Smooth muscle cell (in vitro differentiated cells): ENCODE measurements around the gene CORO6. TPM values are rescaled to one million over a fixed set of nuclear protein-coding genes. Genes with fewer than 3 reads are reported as not detected.

Experiments
- DNase-seq: peaks from one replicate; lab custom pipeline; 2025; ENCODE audit not compliant: unreplicated experiment; lab: John Stamatoyannopoulos, UW
- H2AFZ ChIP-seq: fragments of 200-600 bp; sonication (generic); 2 replicates; pipeline ENCODE4 v1.6.0; 2016; ENCODE audit warnings: antibody characterized with exemption, low read depth, mild to moderate bottlenecking
- H3F3A ChIP-seq: fragments of 200-600 bp; sonication (generic); 2 replicates; pipeline ENCODE4 v1.6.0; 2017; ENCODE audit warnings: antibody characterized with exemption, low read depth
- H3K27ac ChIP-seq: fragments of 200-600 bp; sonication (generic); 2 replicates; pipeline ENCODE4 v1.5.1; 2016; ENCODE audit warnings: low read depth, mild to moderate bottlenecking
- H3K27me3 ChIP-seq: fragments of 200-600 bp; sonication (generic); 2 replicates; pipeline ENCODE4 v1.6.1; 2016; ENCODE audit warnings: low read depth, mild to moderate bottlenecking
- H3K36me3 ChIP-seq: fragments of 200-600 bp; sonication (generic); 2 replicates; pipeline ENCODE4 v1.5.1; 2016; ENCODE audit warnings: low read depth
- H3K4me1 ChIP-seq: fragments of 200-600 bp; sonication (generic); 2 replicates; pipeline ENCODE4 v1.5.1; 2016; ENCODE audit warnings: low read depth
- H3K4me2 ChIP-seq: fragments of 200-600 bp; sonication (generic); 2 replicates; pipeline ENCODE4 v1.6.0; 2016; ENCODE audit warnings: mild to moderate bottlenecking
- H3K4me3 ChIP-seq: fragments of 200-600 bp; sonication (generic); 2 replicates; pipeline ENCODE4 v1.5.1; 2016; ENCODE audit warnings: mild to moderate bottlenecking
- H3K79me2 ChIP-seq: fragments of 200-600 bp; sonication (generic); 2 replicates; pipeline ENCODE4 v1.6.0; 2016; ENCODE audit warnings: low read depth, mild to moderate bottlenecking
- H3K9ac ChIP-seq: fragments of 200-600 bp; sonication (generic); 2 replicates; pipeline ENCODE4 v1.6.0; 2016; ENCODE audit warnings: low read depth
- H3K9me3 ChIP-seq: fragments of 200-600 bp; sonication (generic); replicated peaks from 2 replicates; pipeline ENCODE4 v1.5.1; 2016; ENCODE audit warnings: low read depth
- H4K20me1 ChIP-seq: fragments of 200-600 bp; sonication (generic); 2 replicates; pipeline ENCODE4 v1.6.0; 2016; ENCODE audit warnings: low read depth
- CTCF ChIP-seq: fragments of 200-600 bp; sonication (generic); IDR thresholded peaks from 2 replicates; pipeline ENCODE4 v1.5.1; 2017; ENCODE audit warnings: borderline replicate concordance, mild to moderate bottlenecking, antibody characterized with exemption; ENCODE audit not compliant: insufficient read depth, poor library complexity, severe bottlenecking
- WGBS: methylation state at CpG from one replicate; pipeline ENCODE4 v1.1.7; 2016; ENCODE audit warnings: low lambda C conversion rate; 5-methylcytosine and 5-hydroxymethylcytosine counted together
- polyA plus RNA-seq: library from polyadenylated mRNA; unstranded; fragments of >200 nt; fragmentation: Nextera tagmentation; extraction: Ambion mirVana; gene quantifications from 2 replicates; pipeline ENCODE4 v1.2.1, GENCODE V29; 2016
- total RNA-seq: library from RNA; depleted of rRNA; stranded (reverse); fragments of >200 nt; gene quantifications from 2 replicates; pipeline ENCODE4 v1.2.3, GENCODE V29; 2014

CORO6 gene
- total and polyA plus RNA-seq, 2 experiments from 2014 or later, result 2.4 TPM

DNA sequence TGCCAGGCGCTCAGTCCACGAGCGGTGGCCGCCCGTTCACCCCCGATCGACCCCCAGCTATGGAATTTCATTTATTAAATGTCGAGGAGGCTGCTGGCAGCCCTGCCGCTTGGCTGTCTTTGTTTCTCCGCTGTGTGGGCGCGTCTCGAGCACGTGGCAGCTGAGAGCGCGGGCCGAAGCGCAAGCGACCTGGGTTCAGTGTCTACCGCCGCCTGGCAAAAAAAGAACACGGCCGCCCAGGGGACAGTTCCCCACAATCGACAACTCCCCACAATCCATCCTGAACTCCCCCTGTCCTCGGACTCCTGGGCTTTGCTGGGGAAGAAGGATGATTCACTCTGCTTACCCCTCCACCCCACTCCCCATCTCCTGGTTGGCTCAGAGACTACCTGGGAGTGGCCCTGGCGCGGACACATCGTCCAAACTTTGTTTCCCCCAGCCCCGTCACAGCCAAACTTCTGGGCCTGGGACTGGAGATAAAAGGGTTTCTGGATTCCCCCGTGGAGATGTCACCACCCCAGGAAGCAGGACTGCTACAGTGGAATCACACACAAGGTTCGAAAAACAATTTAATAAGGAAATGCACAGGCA lies 31.5 kb downstream of the CORO6 start:
- no peak for DNase-seq
- Histone ChIP-seq H3K79me2 (peaks cover 26% of the 10 kb centered on the region), H3K4me2 (peak overlapping the region; percentile 92), H3K9ac (no peak overlapping the region), H3K9me3 (no peaks in the 10 kb centered on the region), H3K27ac (peak overlapping the region; percentile 7), H3K27me3 (no peaks in the 10 kb centered on the region), H2AFZ (peak overlapping the region; percentile 76), H3K4me1 (peaks cover 38% of the 10 kb centered on the region), H3F3A (peaks cover 6% of the 10 kb centered on the region), H3K36me3 (no peaks in the 10 kb centered on the region), H4K20me1 (peaks cover 46% of the 10 kb centered on the region), H3K4me3 (peak overlapping the region; percentile 50)
- 2% methylated on average over 30 of the region's 31 CpGs for WGBS
- TF ChIP-seq CTCF, result no peak

DNA sequence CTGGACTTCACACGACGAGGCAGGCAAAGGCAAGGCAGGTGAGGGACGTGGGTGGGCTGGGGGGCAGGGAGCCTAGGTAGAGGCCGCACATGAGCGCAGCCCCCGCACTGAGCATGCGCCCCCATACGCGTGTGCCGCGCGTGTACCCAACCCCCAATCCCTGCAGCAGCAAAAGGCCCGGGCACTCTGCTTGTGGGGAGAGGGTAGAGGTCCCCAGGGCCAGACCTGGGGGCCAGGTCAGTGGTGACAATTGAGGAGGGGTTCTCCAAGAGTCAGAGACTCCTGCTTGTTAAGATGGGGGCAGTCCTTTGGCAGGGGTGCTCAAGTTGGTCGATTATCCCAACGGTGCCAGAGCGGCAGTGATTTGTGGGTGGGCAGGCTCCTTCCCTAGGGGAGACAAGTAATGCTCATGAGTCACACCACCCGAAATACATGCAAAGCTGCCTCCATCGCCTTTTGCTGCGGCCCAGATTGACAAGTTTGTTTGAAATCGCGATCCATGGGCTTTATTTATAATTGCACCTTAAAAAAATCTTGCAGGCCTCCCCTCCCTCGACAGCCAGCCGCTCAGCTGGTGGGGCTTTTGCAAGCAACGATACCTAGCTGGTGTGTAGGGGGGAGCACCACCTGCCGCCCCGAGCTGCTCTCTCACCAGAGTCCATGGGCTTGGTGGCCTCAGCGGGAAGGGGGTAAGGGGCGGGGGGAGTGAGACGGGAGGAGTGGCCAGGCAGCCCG lies 32.1 kb downstream of the CORO6 start:
- peaks cover 38% of the 10 kb centered on the region for H3K4me1 ChIP-seq
- H3K4me3 ChIP-seq, result peak overlapping the region; percentile 57
- peaks cover 29% of the 10 kb centered on the region for H3K79me2 ChIP-seq
- H3K9me3 ChIP-seq, result no peaks in the 10 kb centered on the region
- WGBS, result 35% methylated on average over 27 of the region's 30 CpGs
- H3K27ac ChIP-seq, result peak overlapping the region; percentile 7
- H3F3A ChIP-seq, result peaks cover 6% of the 10 kb centered on the region
- no peaks in the 10 kb centered on the region for H3K27me3 ChIP-seq
- H3K9ac ChIP-seq, result no peak overlapping the region
- peak overlapping the region; percentile 76 for H2AFZ ChIP-seq
- H3K36me3 ChIP-seq, result no peaks in the 10 kb centered on the region
- H3K4me2 ChIP-seq, result peak overlapping the region; percentile 92
- TF ChIP-seq CTCF, result no peak
- H4K20me1 ChIP-seq, result peaks cover 46% of the 10 kb centered on the region
- peak; percentile 56 for DNase-seq

GRCh38 chr17:29589524-29590410 lies 32.9 kb downstream of the CORO6 start, which contains the start of gene GIT1:
TSS of gene GIT1 (minus strand) at chr17:29589648. CDS start at chr17:29589378, 270 bp downstream.
- Histone ChIP-seq H3K9ac (peak within 1 kb of the TSS; percentile 23), H3F3A (peaks cover 6% of the 10 kb centered on the region), H3K9me3 (no peaks in the 10 kb centered on the region), H3K4me2 (peak within 1 kb of the TSS; percentile 92), H3K27ac (peak within 1 kb of the TSS; percentile 7), H3K27me3 (no peaks in the 10 kb centered on the region), H3K79me2 (peaks cover 29% of the 10 kb centered on the region), H4K20me1 (peaks cover 46% of the 10 kb centered on the region), H2AFZ (no peak within 1 kb of the TSS), H3K4me1 (peaks cover 44% of the 10 kb centered on the region), H3K4me3 (peak within 1 kb of the TSS; percentile 58), H3K36me3 (no peaks in the 10 kb centered on the region)
- TF ChIP-seq CTCF, result no peak
- peak; percentile 35 for DNase-seq
- 26% methylated on average over 20 of the region's 70 CpGs for WGBS
